Mononuclear cell (primary cell): ENCODE measurements around the gene RAP1A. TPM values are rescaled to one million over a fixed set of nuclear protein-coding genes. Genes with fewer than 3 reads are reported as not detected.
"Not testable (repeated sequence)": the region's sequence is repeated elsewhere in the genome, so short reads cannot be mapped to it uniquely, and the experiment has no call there.

Experiments
- H3K27me3 ChIP-seq: 2 replicates; pipeline ENCODE4 v1.6.0; 2011; ENCODE audit warnings: low read length, control low read depth; ENCODE audit not compliant: insufficient read depth
- H3K4me1 ChIP-seq: 2 replicates; pipeline ENCODE4 v1.5.1; 2011; ENCODE audit warnings: mild to moderate bottlenecking, low read length, control low read depth; ENCODE audit not compliant: insufficient read depth
- H3K4me3 ChIP-seq: 2 replicates; pipeline ENCODE4 v1.5.1; 2011; ENCODE audit warnings: mild to moderate bottlenecking, low read length, moderate library complexity
- H3K9me3 ChIP-seq: 2 replicates; pipeline ENCODE4 v1.5.1; 2011; ENCODE audit warnings: low read depth, mild to moderate bottlenecking, control low read depth, low read length
- total RNA-seq: library from RNA; depleted of rRNA; stranded (reverse); fragments of >200 nt; gene quantifications from one replicate; pipeline ENCODE4 v1.2.3, GENCODE V29; 2012

Gene RAP1A
- total RNA-seq, 1 donor, result 45.2 TPM

DNA sequence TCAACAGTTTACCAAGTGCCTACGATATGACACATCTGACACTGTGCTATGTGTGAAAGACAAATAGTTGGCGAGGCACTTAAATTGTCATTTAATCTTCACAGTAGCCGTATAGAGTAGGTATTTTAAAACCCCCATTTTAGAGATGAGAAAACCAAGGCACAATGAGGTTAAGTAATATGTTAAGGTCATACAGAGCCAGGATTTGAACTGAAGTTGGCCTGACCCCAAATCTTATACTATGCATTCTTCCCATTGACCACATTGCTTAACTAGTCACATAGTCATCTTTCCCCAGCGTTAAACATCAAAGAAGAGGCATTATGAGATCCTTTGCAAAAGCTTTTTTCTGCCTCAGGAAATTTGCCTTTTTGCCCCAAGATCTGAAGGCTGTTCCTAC, 115.7 kb downstream of the RAP1A start:
- Histone ChIP-seq H3K27me3 (peaks cover 18% of the 10 kb centered on the region), H3K4me3 (no peak overlapping the region), H3K9me3 (no peaks in the 10 kb centered on the region), H3K4me1 (peaks cover 65% of the 10 kb centered on the region)

DNA sequence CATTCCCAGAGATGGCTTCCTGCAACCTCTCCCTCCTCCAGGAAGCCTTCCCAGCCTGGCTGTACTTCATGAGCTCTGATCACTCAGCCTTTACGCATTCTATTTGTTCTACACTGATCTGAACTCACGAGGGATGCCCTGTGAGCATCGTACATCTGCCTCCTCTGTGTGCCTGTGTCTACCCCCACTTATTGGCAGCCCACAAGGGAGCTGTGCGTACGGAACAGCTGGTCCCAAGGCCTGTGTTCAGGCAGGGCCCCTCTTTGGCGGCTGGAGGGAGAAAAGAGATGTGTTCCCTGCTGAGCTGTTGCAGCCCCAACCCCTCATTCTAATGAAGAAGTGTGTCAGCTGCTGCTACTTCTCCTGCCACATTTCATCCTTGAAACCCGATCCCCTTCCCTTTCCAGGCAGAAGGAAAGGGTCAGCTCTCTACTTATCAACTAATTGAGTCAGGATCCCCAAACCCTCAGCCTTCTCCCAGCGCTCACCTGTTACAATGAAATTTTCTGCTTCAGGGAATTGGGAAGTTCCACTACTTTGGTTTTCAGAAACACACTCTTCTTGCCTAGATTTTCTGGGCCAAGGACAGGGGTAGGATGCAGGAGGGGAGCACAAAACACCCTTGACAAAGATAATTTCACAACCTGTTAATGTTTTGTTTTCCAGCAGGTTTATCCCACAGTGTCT, 116.4 kb downstream of the RAP1A start:
- Histone ChIP-seq H3K4me1 (peaks cover 71% of the 10 kb centered on the region), H3K4me3 (no peak overlapping the region), H3K27me3 (peaks cover 23% of the 10 kb centered on the region), H3K9me3 (no peaks in the 10 kb centered on the region)

DNA sequence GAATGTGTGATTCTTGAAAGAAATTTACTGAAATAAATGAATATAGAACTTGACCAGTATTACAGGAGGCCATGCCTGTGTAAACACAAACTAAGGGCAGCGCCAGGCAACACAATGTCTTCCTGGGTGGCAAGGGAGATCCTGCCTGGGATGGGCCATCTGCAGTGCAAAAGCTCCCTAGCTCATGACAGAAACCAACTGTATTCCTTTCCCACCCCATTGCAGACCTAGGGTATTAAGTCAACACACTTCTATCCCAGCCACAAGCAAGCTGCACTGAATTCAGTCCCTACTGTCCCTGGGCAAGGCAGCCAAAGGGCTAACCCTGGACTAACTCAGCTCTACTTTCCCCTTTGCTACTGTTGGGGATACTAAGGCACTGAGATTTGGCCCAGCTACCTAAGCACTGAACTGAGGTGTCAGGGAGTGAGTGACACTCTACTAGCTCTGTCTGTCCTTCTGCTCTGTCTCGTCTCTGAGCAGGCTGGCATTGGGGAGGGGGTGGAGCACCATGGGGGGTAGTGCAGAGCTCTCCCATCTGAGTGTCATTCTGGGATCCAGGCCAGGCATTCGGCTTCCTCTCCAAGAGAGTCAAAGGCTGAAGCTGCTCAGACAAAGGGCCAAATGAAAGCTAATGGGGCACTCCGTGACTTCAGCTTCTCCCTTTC, 117.1 kb downstream of the RAP1A start:
- Histone ChIP-seq H3K27me3 (peaks cover 30% of the 10 kb centered on the region), H3K4me1 (peaks cover 71% of the 10 kb centered on the region), H3K9me3 (no peaks in the 10 kb centered on the region)

DNA sequence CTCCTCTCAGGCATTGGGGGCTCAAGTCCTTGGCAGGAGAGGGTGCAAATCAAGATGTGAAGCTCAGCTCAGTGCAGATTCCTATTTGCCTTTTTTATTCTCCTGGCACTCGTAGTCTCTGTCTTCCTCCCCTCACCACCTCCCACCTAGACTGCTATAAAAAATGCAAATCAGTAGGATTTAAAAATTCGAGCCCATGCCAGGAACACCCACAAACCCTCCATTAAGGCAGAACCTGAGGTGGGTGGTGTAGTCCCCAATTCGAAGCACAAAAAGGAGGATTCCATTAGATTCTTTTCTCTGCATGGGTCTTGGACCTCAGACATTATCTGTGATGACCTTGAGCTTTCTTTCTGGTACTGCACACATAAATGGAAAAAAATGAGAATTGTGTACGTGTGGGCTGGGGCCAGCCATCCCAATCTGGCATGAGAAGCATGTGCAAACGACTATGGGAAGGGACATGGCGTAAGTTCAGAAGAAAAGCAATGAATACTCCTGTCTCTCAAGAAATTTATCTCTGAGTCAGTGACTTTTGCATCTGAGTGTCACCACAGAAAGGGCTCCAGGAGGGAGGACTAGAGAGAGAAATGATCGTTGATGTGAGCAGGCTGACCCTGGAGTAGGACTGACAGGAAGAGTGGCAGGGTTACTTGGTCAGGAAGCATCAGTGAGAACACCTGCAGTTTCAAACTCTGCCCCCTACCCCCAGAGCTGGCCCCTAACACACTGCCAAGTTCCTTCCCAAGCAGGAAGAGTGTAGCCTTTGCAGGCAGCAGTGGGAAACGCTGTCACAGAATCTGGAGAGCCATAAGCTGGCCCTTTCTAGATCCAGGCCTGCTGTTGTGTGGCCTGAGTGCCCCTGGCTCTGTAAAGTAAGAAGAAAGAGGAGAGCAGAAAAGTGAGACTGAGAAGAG, 117.9 kb downstream of the RAP1A start:
- peaks cover 67% of the 10 kb centered on the region for H3K4me1 ChIP-seq
- H3K9me3 ChIP-seq, result no peaks in the 10 kb centered on the region
- H3K4me3 ChIP-seq, result peak overlapping the region; percentile 61
- H3K27me3 ChIP-seq, result peaks cover 37% of the 10 kb centered on the region

More for the DNA sequence above, 117.1 kb downstream of the RAP1A start:
- no peak overlapping the region for H3K4me3 ChIP-seq

DNA sequence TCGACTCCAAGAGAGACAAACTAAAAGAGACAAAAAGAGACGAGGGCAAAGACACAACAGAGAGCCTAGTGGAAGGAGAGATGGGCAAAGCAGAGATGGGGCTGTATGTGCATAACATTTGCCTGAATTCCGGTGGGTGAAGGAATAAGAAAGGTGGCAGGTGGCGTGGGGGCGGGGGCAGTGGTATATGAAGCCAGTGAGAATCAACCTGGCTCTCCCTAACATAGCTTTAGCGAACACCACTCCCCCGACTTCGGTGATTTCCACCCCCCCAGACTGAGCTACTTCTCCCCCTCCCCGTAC, 118.5 kb downstream of the RAP1A start:
- Histone ChIP-seq H3K4me3 (peak overlapping the region; percentile 61), H3K9me3 (no peaks in the 10 kb centered on the region), H3K4me1 (peaks cover 61% of the 10 kb centered on the region), H3K27me3 (peaks cover 42% of the 10 kb centered on the region)

DNA sequence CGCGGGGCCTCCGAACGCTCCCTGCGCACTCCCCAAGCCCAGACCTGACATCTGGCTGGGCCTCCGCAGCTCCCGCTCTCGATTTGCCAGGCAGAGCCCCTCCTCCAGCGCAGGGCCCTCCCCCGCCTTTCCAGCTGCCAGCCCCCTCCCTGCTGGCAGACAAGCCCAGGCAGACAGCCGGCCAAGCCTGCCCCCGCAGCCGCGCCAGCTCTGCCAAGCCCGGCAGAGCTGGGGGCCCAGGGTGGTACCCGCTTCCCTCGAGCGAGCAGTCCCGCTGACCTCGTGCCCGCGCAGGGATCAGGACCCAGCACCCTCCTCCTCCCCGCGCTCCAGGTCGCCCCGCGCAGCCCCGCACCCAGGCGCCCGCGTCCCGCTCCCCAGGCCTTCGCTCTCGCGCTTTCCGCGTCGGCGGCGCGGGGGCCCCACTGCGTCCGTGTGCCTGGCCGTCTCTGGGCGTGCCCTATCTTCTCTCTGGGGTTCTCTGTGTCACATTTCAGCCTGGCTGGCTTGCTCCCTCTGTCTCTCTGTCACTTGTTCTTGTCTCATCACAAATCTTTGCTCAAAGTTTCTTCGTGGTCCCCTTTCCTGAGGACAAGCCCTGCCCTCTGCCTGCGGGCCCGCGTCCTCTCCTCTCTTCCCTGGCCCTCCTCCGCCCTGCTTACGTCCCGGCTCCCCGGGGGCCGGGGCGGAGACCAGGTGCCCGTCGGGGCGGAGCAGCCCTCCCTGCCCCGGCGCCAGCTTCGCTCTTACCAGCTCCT, 119.0 kb downstream of the RAP1A start:
- H3K4me3 ChIP-seq, result peak overlapping the region; percentile 61
- no peaks in the 10 kb centered on the region for H3K9me3 ChIP-seq
- peaks cover 47% of the 10 kb centered on the region for H3K27me3 ChIP-seq
- peaks cover 56% of the 10 kb centered on the region for H3K4me1 ChIP-seq

DNA sequence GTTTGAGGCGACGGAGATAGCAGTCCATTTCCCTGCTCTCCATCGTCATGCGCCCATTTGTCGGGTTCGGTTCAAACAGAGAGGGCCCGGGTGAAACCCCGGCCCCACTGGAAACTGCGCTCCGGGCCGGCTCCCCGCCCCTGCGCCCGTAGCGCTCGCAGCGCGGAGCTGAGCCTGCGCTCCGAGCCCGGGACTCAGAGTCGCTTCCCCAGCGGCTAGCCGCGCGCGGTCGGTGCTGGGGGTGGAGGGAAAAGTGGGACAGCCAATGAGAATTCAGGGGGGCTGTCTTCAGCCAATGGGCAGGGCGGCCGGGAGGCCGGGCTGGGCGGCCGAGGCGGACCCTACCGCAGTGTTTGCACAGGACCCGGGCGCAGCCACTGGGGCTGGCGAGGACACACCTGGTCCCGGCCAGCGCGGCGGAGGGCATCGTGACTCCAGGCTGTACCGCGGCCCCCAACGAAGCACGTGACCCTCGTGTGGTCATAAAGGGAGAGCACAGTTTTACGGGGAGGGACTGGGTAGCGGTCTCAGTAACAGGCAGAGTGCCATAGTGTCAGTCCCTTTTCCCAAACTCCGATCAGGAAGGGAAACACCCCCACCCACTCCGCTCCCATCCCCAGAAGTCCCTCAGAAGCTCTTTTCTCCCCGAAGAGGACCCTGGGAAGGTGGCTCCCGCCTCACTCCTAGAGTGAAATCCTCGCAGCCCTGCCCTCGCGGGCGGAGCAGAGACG, 119.8 kb downstream of the RAP1A start, which contains the start of gene INKA2:
TSS of gene INKA2 (minus strand) at position 202 of the 731 bp plus-strand sequence. CDS start at position 49, 153 bp downstream.
- Histone ChIP-seq H3K27me3 (peaks cover 47% of the 10 kb centered on the region), H3K4me1 (peaks cover 48% of the 10 kb centered on the region), H3K9me3 (no peaks in the 10 kb centered on the region), H3K4me3 (peak within 1 kb of the TSS; percentile 61)

DNA sequence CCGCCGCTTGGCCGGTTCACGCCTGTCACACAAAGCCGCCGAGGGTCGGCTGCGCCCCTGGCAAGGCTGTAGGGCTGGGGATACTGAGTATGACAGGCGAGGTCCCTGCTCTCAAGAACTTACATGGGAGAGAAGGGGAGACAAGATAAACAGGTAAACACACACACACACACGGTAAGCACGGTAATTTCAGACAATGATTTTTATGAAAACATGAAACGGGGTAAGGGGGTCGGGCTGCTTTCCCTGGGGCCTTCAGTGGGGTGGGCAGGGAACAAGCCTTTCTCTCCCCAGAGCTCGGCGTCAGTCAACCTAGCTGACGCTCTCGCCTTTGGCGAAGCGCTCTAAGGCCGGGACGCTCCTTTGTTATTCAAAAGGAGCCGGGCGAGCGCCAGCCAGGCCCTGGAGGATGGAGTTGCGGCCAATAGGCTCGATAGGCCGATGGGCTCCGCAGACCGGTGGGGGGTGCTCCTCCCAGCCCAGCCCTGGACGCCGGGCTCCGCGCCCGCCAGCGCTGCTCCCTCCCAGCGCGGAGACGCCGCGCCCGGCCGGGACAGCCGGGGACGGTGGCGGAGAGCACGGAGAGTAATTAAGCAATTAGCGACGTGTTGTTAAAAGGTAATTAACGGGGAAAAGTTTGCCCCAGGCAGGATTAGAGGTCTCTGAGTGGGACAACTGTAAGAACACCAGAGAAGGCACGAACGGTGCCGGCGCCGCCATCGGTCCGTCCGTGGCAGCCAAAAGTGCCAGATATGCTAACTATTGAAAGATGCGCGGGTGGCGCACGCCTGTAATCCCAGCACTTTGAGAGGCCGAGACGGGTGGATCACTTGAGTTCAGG, 120.6 kb downstream of the RAP1A start:
- H3K27me3 ChIP-seq, result peaks cover 47% of the 10 kb centered on the region
- peaks cover 42% of the 10 kb centered on the region for H3K4me1 ChIP-seq
- H3K4me3 ChIP-seq, result peak overlapping the region; percentile 61
- H3K9me3 ChIP-seq, result no peaks in the 10 kb centered on the region

DNA sequence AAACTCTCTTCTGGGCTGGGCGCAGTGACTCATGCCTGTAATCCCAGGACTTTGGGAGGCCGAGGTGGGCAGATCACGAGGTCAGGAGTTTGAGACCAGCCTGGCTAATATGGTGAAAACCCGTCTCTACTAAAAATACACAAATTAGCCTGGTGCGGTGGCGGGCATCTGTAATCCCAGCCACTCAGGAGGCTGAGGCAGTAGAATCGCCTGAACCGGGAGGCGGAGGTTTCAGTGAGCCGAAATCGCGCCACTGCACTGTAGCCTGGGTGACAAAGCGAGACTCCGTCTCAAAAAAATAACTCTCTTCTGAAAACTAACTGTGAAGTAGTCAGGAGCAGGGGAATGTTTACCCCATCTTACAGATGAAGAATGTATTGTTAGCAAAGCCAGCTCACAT, 122.7 kb downstream of the RAP1A start:
- H3K9me3 ChIP-seq, H3K4me3 ChIP-seq: not testable (repeated sequence)
- H3K4me1 ChIP-seq, result peaks cover 33% of the 10 kb centered on the region
- H3K27me3 ChIP-seq, result peaks cover 42% of the 10 kb centered on the region

DNA sequence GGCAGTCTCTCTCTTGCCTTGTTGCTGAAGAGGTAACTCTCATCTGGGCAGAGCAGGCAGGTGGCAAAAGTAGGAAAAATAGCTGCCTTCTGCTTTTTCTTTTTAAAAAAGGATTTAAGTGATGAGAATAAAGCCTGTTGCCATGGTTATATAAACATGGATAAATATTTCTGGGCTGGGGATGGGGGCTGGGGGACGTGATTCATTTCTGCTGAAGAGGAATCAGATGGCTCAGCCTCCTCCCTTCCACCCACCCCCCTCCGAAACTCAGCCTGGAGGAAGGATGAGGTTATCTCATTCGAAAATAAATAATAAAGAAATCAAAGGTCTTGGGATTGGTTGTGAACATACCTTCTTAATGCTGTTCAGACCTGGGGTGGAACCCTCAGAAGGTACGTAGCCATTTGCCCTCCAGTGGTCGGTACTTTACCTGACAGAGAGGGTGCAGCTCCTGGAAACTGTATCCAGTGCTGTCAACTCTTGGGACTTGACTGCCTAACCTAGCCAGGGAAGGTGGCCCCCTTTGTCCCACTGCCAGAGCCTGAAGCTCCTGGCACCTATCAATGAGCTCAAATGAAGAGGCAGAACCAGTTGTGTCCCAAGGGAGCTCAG, 123.5 kb downstream of the RAP1A start:
- no peaks in the 10 kb centered on the region for H3K9me3 ChIP-seq
- H3K4me1 ChIP-seq, result peaks cover 26% of the 10 kb centered on the region
- peaks cover 37% of the 10 kb centered on the region for H3K27me3 ChIP-seq
- no peak overlapping the region for H3K4me3 ChIP-seq

DNA sequence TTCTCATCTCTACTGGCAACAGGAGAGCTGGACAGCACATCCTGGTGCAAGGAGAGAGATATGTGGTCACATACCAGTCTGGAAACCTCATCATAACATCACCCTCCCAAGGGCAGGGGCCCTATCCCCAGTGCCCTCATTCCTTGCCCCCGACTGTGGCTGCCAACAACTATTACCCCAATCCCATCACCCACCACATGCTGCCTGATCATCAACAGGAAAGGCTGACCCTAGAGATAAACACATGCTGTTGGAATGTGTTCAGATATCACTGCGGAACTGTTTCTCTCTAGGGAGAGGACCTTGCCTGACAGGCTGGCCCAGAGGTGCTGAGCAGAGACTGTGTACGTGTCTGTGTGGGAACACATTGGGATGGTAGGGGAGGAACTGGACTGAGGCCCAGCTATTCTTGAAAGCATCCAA, 124.1 kb downstream of the RAP1A start:
- Histone ChIP-seq H3K9me3 (no peaks in the 10 kb centered on the region), H3K4me1 (peaks cover 20% of the 10 kb centered on the region), H3K4me3 (no peak overlapping the region), H3K27me3 (peaks cover 36% of the 10 kb centered on the region)

DNA sequence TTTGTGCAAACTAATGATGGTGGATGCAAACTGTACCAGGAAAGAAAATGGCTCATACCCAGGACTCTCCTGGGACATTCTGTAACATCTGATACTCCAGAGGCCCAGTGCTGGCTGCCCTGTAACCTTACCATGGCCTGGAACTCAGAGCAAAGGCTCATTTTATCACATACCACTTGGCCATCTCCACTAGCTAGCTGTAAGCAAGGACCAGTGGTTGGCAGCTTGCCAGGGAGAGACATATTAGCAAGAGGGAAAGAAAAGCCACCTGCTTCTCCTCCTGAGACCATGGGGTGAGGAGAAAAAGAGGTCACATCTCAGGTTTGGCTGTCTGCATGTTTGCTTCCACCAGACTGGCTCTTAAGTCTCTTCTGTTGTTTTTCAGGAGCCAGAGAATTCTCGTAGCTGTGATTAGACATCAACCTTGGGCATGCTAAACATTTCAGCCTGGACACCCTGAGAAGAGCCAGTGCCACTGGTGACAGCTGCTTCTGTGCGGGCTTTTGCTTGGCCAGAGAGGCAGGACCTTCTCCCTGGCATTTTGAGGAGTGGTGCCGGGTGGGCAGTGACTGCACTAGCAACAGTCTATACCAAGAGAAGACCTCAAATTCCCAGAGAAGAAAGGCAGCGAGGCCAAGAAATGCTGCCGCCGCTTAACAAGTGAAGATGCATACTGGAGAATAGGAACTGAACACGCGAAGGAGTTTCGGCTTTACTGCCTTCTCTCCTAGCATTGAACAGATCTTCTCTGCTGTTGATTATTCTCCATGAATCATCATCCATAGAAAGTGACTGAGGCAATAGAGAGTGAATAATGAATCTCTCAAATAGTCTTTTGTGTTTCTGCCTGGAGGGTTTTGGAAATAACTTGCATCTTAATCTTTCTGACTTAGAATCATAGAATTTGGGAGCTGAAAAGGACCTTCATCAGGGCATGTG, 126.4 kb downstream of the RAP1A start:
- no peak overlapping the region for H3K4me3 ChIP-seq
- H3K9me3 ChIP-seq, result no peaks in the 10 kb centered on the region
- H3K4me1 ChIP-seq, result peaks cover under 1% of the 10 kb centered on the region
- peaks cover 24% of the 10 kb centered on the region for H3K27me3 ChIP-seq
